Neuronal stem cell (in vitro differentiated cells): ENCODE measurements around the gene BAD.
"Not testable (repeated sequence)": the region's sequence is repeated elsewhere in the genome, so short reads cannot be mapped to it uniquely, and the experiment has no call there.

Source experiments
- DNase-seq: peaks from one replicate; pipeline ENCODE4 v3.0.0-alpha.2; 2013; ENCODE audit warnings: low spot score
- H2AFZ ChIP-seq: one replicate; pipeline ENCODE4 v1.6.1; 2013; ENCODE audit warnings: mild to moderate bottlenecking, low read length, inconsistent platforms
- H2AK5ac ChIP-seq: 2 replicates; pipeline ENCODE4 v1.6.1; 2013; ENCODE audit warnings: low read depth, mild to moderate bottlenecking, inconsistent platforms, low read length, moderate library complexity, mixed read lengths
- H2BK120ac ChIP-seq: 2 replicates; pipeline ENCODE4 v1.6.1; 2013; ENCODE audit warnings: low read depth, mild to moderate bottlenecking, inconsistent platforms, low read length, moderate library complexity, mixed read lengths
- H2BK12ac ChIP-seq: one replicate; pipeline ENCODE4 v1.6.1; 2013; ENCODE audit warnings: low read length, inconsistent platforms
- H2BK15ac ChIP-seq: 2 replicates; pipeline ENCODE4 v1.6.1; 2013; ENCODE audit warnings: mild to moderate bottlenecking, low read length, inconsistent platforms, mixed read lengths
- H2BK5ac ChIP-seq: one replicate; pipeline ENCODE4 v1.6.1; 2013; ENCODE audit warnings: inconsistent platforms, mild to moderate bottlenecking, low read length, moderate library complexity
- H3K14ac ChIP-seq: one replicate; pipeline ENCODE4 v1.6.1; 2013; ENCODE audit warnings: low read length, inconsistent platforms
- H3K18ac ChIP-seq: 2 replicates; pipeline ENCODE4 v1.6.1; 2013; ENCODE audit warnings: low read length, inconsistent platforms
- H3K23ac ChIP-seq: 2 replicates; pipeline ENCODE4 v1.6.1; 2013; ENCODE audit warnings: low read depth, mild to moderate bottlenecking, mixed read lengths, low read length, inconsistent platforms; ENCODE audit not compliant: poor library complexity
- H3K27ac ChIP-seq: replicated peaks from 3 replicates; pipeline ENCODE4 v1.5.1; 2013; ENCODE audit warnings: low read length, inconsistent platforms
- H3K27me3 ChIP-seq, 3 experiments: 2 replicates each; pipeline ENCODE4 v1.6.1; 2013; ENCODE audit warnings: low read length in 3 of 3, mild to moderate bottlenecking in 2 of 3, inconsistent platforms in 1 of 3, low read depth in 1 of 3, mixed read lengths in 1 of 3, moderate library complexity in 1 of 3; ENCODE audit not compliant: control insufficient read depth in 3 of 3, insufficient read depth in 3 of 3
- H3K36me3 ChIP-seq, 2 donors: replicated peaks in 1 of 2; 2 replicates each; pipeline ENCODE4 v1.6.1; 2013; ENCODE audit warnings: low read length in 2 of 2; ENCODE audit not compliant: control insufficient read depth in 2 of 2, insufficient read depth in 2 of 2
- H3K4ac ChIP-seq: 2 replicates; pipeline ENCODE4 v1.6.1; 2013; ENCODE audit warnings: inconsistent platforms, mild to moderate bottlenecking, low read length, moderate library complexity
- H3K4me1 ChIP-seq, 2 donors: 1 replicate in 1 of 2; 2 replicates in 1 of 2; pipeline ENCODE4 v1.6.1; 2013; ENCODE audit warnings: low read length in 2 of 2, low read depth in 1 of 2; ENCODE audit not compliant: control insufficient read depth in 2 of 2, insufficient read depth in 1 of 2
- H3K4me2 ChIP-seq: one replicate; pipeline ENCODE4 v1.6.1; 2013; ENCODE audit warnings: mild to moderate bottlenecking, low read length, inconsistent platforms; ENCODE audit not compliant: insufficient read depth, poor library complexity, severe bottlenecking
- H3K4me3 ChIP-seq, 2 donors: 2 replicates each; pipeline ENCODE4 v1.5.1; 2013; ENCODE audit warnings: low read length in 2 of 2, mild to moderate bottlenecking in 2 of 2, inconsistent platforms in 1 of 2, moderate library complexity in 1 of 2
- H3K79me1 ChIP-seq: one replicate; pipeline ENCODE4 v1.6.1; 2013; ENCODE audit warnings: low read depth, mild to moderate bottlenecking, inconsistent platforms, low read length, moderate library complexity
- H3K9ac ChIP-seq: one replicate; pipeline ENCODE4 v1.6.1; 2013; ENCODE audit warnings: mild to moderate bottlenecking, low read depth, low read length, inconsistent platforms; ENCODE audit not compliant: poor library complexity
- H3K9me3 ChIP-seq, 2 donors: replicated peaks in 1 of 2; 2 replicates each; pipeline versions ENCODE3 to v1.6.1; 2013; ENCODE audit warnings: low read length in 2 of 2, mild to moderate bottlenecking in 2 of 2, inconsistent platforms in 1 of 2, low read depth in 1 of 2, mixed read lengths in 1 of 2, moderate library complexity in 1 of 2; ENCODE audit not compliant: control insufficient read depth in 2 of 2, insufficient read depth in 1 of 2
- H4K8ac ChIP-seq: one replicate; pipeline ENCODE4 v1.6.1; 2013; ENCODE audit warnings: low read depth, mild to moderate bottlenecking, inconsistent platforms, low read length, moderate library complexity
- H4K91ac ChIP-seq: one replicate; pipeline ENCODE4 v1.6.1; 2013; ENCODE audit warnings: low read length, low read depth, mild to moderate bottlenecking, inconsistent platforms; ENCODE audit not compliant: poor library complexity
- WGBS, 2 donors: extraction: QIAGEN DNeasy Blood & Tissue Kit; methylation state at CpG; one replicate each; pipeline ENCODE4 v1.1.7; 2013; ENCODE audit warnings: missing lambda C conversion rate in 2 of 2, mixed read lengths in 1 of 2; ENCODE audit not compliant: insufficient read length in 2 of 2, insufficient replicate concordance in 1 of 2; ENCODE audit errors: extremely low coverage in 2 of 2; 5-methylcytosine and 5-hydroxymethylcytosine counted together

Gene BAD

DNA sequence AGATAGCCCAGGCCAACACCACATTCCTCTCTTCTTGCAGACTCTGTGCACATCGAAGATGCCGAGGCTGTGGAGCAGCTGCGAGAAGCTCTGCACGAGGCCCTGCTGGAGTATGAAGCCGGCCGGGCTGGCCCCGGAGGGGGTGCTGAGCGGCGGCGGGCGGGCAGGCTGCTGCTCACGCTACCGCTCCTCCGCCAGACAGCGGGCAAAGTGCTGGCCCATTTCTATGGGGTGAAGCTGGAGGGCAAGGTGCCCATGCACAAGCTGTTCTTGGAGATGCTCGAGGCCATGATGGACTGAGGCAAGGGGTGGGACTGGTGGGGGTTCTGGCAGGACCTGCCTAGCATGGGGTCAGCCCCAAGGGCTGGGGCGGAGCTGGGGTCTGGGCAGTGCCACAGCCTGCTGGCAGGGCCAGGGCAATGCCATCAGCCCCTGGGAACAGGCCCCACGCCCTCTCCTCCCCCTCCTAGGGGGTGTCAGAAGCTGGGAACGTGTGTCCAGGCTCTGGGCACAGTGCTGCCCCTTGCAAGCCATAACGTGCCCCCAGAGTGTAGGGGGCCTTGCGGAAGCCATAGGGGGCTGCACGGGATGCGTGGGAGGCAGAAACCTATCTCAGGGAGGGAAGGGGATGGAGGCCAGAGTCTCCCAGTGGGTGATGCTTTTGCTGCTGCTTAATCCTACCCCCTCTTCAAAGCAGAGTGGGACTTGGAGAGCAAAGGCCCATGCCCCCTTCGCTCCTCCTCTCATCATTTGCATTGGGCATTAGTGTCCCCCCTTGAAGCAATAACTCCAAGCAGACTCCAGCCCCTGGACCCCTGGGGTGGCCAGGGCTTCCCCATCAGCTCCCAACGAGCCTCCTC lies 31.4 kb upstream of the BAD start:
- H3K4me1 ChIP-seq: peaks cover 5 to 11% of the 10 kb centered on the region in 2 donors
- peaks cover 25% of the 10 kb centered on the region for H3K79me1 ChIP-seq
- H3K23ac ChIP-seq: peak overlapping the region; percentile 3
- WGBS, 2 donors: no CpG with 5 or more reads among the region's 25 CpGs
- not testable (repeated sequence) for H2AFZ ChIP-seq, H4K91ac ChIP-seq, H3K9me3 ChIP-seq, H3K27me3 ChIP-seq, H3K9ac ChIP-seq, H3K14ac ChIP-seq, H4K8ac ChIP-seq, H2BK120ac ChIP-seq, H2BK5ac ChIP-seq, H2BK15ac ChIP-seq, H3K27ac ChIP-seq, H3K4me2 ChIP-seq, DNase-seq, H3K4ac ChIP-seq, H2BK12ac ChIP-seq, H3K18ac ChIP-seq
- H3K4me3 ChIP-seq: peak overlapping the region in 1 of 2 donors; percentile 72
- H2AK5ac ChIP-seq: peak overlapping the region; percentile 5
- peaks cover 14 to 29% of the 10 kb centered on the region in 2 donors for H3K36me3 ChIP-seq

GRCh38 chr11:64314805-64315561 lies 30.5 kb upstream of the BAD start:
- peaks cover 0 to 2% of the 10 kb centered on the region in 2 donors for H3K9me3 ChIP-seq
- no peak overlapping the region for H4K91ac ChIP-seq
- no peak overlapping the region for H3K4me2 ChIP-seq
- H2AFZ ChIP-seq: no peak overlapping the region
- peaks cover 5 to 11% of the 10 kb centered on the region in 2 donors for H3K4me1 ChIP-seq
- H3K79me1 ChIP-seq: peaks cover 25% of the 10 kb centered on the region
- peak overlapping the region; percentile 5 for H2AK5ac ChIP-seq
- H3K36me3 ChIP-seq: peaks cover 12 to 25% of the 10 kb centered on the region in 2 donors
- H2BK15ac ChIP-seq: no peak overlapping the region
- H2BK5ac ChIP-seq: no peak overlapping the region
- H3K4ac ChIP-seq: no peak overlapping the region
- no CpG with 5 or more reads among the region's 24 CpGs for WGBS, 2 donors
- no peak overlapping the region for H3K9ac ChIP-seq
- H2BK12ac ChIP-seq: peak overlapping the region; percentile 90
- H4K8ac ChIP-seq: no peak overlapping the region
- no peak overlapping the region for H3K4me3 ChIP-seq
- H3K14ac ChIP-seq: no peak overlapping the region
- no peak for DNase-seq
- no peaks in the 10 kb centered on the region for H3K27me3 ChIP-seq
- peak overlapping the region; percentile 3 for H3K23ac ChIP-seq
- H2BK120ac ChIP-seq: no peak overlapping the region
- H3K18ac ChIP-seq: no peak overlapping the region
- no peak overlapping the region for H3K27ac ChIP-seq

DNA sequence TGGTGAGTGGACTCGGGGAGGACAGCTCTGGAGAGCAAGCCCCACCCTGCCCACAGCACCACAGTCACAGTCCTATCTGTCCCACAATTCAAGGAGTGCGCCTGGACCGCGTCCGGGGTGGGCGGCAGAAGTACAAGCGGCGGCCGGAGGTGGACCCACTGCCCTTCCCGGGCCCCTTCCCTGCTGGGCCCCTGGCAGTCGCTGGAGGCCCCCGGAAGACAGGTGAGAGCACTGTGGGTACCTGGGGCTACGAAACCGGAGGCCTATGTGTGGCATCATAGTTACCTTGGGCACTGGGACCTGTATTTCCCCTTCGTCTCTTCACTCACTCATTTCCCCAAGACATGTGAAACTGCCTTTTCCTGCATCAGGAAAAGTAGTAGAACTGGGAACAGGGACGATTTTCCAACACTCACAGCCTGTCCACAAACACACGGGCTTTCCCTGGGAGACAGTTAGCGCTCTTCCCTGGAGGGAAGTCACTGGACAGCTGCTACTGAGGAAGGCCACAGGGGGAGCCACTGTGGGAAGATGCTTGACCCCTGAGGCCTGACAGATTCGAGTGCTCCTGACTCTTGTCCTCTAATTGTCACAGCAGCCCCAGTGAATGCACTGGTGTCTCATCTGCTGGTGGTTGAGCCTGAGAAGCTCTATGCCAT lies 29.8 kb upstream of the BAD start:
- H4K8ac ChIP-seq: no peak overlapping the region
- H3K4ac ChIP-seq: no peak overlapping the region
- H3K36me3 ChIP-seq: peaks cover 12 to 27% of the 10 kb centered on the region in 2 donors
- no peak overlapping the region for H2BK120ac ChIP-seq
- no CpG with 5 or more reads among the region's 19 CpGs for WGBS, 2 donors
- H2AFZ ChIP-seq: no peak overlapping the region
- H3K27ac ChIP-seq: no peak overlapping the region
- H3K4me2 ChIP-seq: no peak overlapping the region
- no peak overlapping the region for H3K23ac ChIP-seq
- peaks cover 25% of the 10 kb centered on the region for H3K79me1 ChIP-seq
- no peaks in the 10 kb centered on the region for H3K27me3 ChIP-seq
- no peak overlapping the region for H2BK15ac ChIP-seq
- peaks cover 5 to 10% of the 10 kb centered on the region in 2 donors for H3K4me1 ChIP-seq
- no peak overlapping the region for H3K18ac ChIP-seq
- no peak overlapping the region for H3K4me3 ChIP-seq
- H3K9me3 ChIP-seq: peaks cover 0 to 2% of the 10 kb centered on the region in 2 donors
- DNase-seq: no peak
- no peak overlapping the region for H2BK12ac ChIP-seq
- H3K14ac ChIP-seq: no peak overlapping the region
- no peak overlapping the region for H2BK5ac ChIP-seq
- H4K91ac ChIP-seq: peak overlapping the region; percentile 9
- H2AK5ac ChIP-seq: no peak overlapping the region
- H3K9ac ChIP-seq: peak overlapping the region; percentile 60
